Measurements from ENCODE around the gene SERP1.
A peak's percentile ranks its signal among the peaks of the same experiment; 100 is the strongest.

The SERP1 gene

GRCh38 chr3:150520408-150520807 lies 25.9 kb downstream of the SERP1 start:
- no CpG with 5 or more reads among the region's 24 CpGs for WGBS (ENCODE audit: extremely low coverage, insufficient coverage, insufficient read length)
- Histone ChIP-seq H3K18ac (ENCODE audit: low read length) (no peak overlapping the region), H3K9me3 (ENCODE audit: insufficient read depth, low read depth, low read length) (no peaks in the 10 kb centered on the region), H3K79me2 (ENCODE audit: control insufficient read depth, insufficient read depth, low read length, poor library complexity) (no peaks in the 10 kb centered on the region), H3K27ac (ENCODE audit: low read depth, low read length) (no peak overlapping the region), H4K91ac (ENCODE audit: low read depth, low read length) (no peak overlapping the region), H4K8ac (ENCODE audit: low read depth, low read length) (no peak overlapping the region), H3K9ac (ENCODE audit: low read length) (no peak overlapping the region), H3K27me3 (ENCODE audit: insufficient read depth, low read length) (no peaks in the 10 kb centered on the region), H2BK120ac (ENCODE audit: insufficient read depth, low read length, poor library complexity) (no peak overlapping the region), H3K36me3 (ENCODE audit: control insufficient read depth in 1 of 2, insufficient read depth in 2 of 2, low read length in 2 of 2) (peaks cover 0 to 2% of the 10 kb centered on the region in 2 experiments), H2BK12ac (ENCODE audit: low read length) (no peak overlapping the region), H3K4me3 (ENCODE audit: low read depth, low read length) (peak overlapping the region; percentile 26), H3K79me1 (ENCODE audit: low read length) (no peaks in the 10 kb centered on the region), H2BK5ac (ENCODE audit: low read depth, low read length, poor library complexity) (no peak overlapping the region), H3K14ac (ENCODE audit: low read length) (no peak overlapping the region), H2AK5ac (ENCODE audit: low read length) (no peak overlapping the region), H3K4ac (ENCODE audit: low read depth, low read length) (no peak overlapping the region), H4K12ac (ENCODE audit: low read depth, low read length) (no peak overlapping the region), H2AFZ (ENCODE audit: insufficient read depth, low read length, poor library complexity) (no peak overlapping the region), H3K4me1 (ENCODE audit: control insufficient read depth in 1 of 2, insufficient read depth in 2 of 2, low read length in 2 of 2) (no peaks in the 10 kb centered on the region), H3K4me2 (ENCODE audit: low read length) (no peak overlapping the region), H3K23ac (ENCODE audit: low read length) (no peak overlapping the region)
- peak in 1 of 2 donors; percentile 14 for DNase-seq

GRCh38 chr3:150519026-150519425 lies 27.3 kb downstream of the SERP1 start:
- Histone ChIP-seq H3K9me3 (ENCODE audit: insufficient read depth, low read depth, low read length) (no peaks in the 10 kb centered on the region), H3K23ac (ENCODE audit: low read length) (no peak overlapping the region), H3K79me1 (ENCODE audit: low read length) (no peaks in the 10 kb centered on the region), H3K4me1 (ENCODE audit: control insufficient read depth in 1 of 2, insufficient read depth in 2 of 2, low read length in 2 of 2) (no peaks in the 10 kb centered on the region), H3K9ac (ENCODE audit: low read length) (no peak overlapping the region), H4K91ac (ENCODE audit: low read depth, low read length) (no peak overlapping the region), H3K27ac (ENCODE audit: low read depth, low read length) (no peak overlapping the region), H2BK120ac (ENCODE audit: insufficient read depth, low read length, poor library complexity) (no peak overlapping the region), H3K4me3 (ENCODE audit: low read depth, low read length) (no peak overlapping the region), H3K36me3 (ENCODE audit: control insufficient read depth in 1 of 2, insufficient read depth in 2 of 2, low read length in 2 of 2) (peaks cover 0 to 2% of the 10 kb centered on the region in 2 experiments), H4K12ac (ENCODE audit: low read depth, low read length) (no peak overlapping the region), H3K79me2 (ENCODE audit: control insufficient read depth, insufficient read depth, low read length, poor library complexity) (no peaks in the 10 kb centered on the region), H3K4ac (ENCODE audit: low read depth, low read length) (no peak overlapping the region), H2AFZ (ENCODE audit: insufficient read depth, low read length, poor library complexity) (no peak overlapping the region), H3K18ac (ENCODE audit: low read length) (no peak overlapping the region), H3K4me2 (ENCODE audit: low read length) (no peak overlapping the region), H3K27me3 (ENCODE audit: insufficient read depth, low read length) (no peaks in the 10 kb centered on the region), H3K14ac (ENCODE audit: low read length) (no peak overlapping the region), H4K8ac (ENCODE audit: low read depth, low read length) (no peak overlapping the region), H2BK5ac (ENCODE audit: low read depth, low read length, poor library complexity) (no peak overlapping the region), H2AK5ac (ENCODE audit: low read length) (no peak overlapping the region), H2BK12ac (ENCODE audit: low read length) (no peak overlapping the region)
- WGBS (ENCODE audit: extremely low coverage, insufficient coverage, insufficient read length), result no CpG with 5 or more reads among the region's 3 CpGs
- DNase-seq, result no peak

- Histone ChIP-seq H4K91ac (ENCODE audit: low read depth, low read length) (no peak overlapping the region), H3K4me3 (ENCODE audit: low read depth, low read length) (no peak overlapping the region), H3K79me2 (ENCODE audit: control insufficient read depth, insufficient read depth, low read length, poor library complexity) (no peaks in the 10 kb centered on the region), H2AK5ac (ENCODE audit: low read length) (no peak overlapping the region), H3K14ac (ENCODE audit: low read length) (no peak overlapping the region), H3K9ac (ENCODE audit: low read length) (no peak overlapping the region), H2AFZ (ENCODE audit: insufficient read depth, low read length, poor library complexity) (no peak overlapping the region), H3K9me3 (ENCODE audit: insufficient read depth, low read depth, low read length) (no peaks in the 10 kb centered on the region), H3K27ac (ENCODE audit: low read depth, low read length) (no peak overlapping the region), H4K12ac (ENCODE audit: low read depth, low read length) (no peak overlapping the region), H3K36me3 (ENCODE audit: control insufficient read depth in 1 of 2, insufficient read depth in 2 of 2, low read length in 2 of 2) (peaks cover 0 to 2% of the 10 kb centered on the region in 2 experiments), H3K4ac (ENCODE audit: low read depth, low read length) (no peak overlapping the region), H3K4me1 (ENCODE audit: control insufficient read depth in 1 of 2, insufficient read depth in 2 of 2, low read length in 2 of 2) (no peaks in the 10 kb centered on the region), H3K18ac (ENCODE audit: low read length) (no peak overlapping the region), H3K23ac (ENCODE audit: low read length) (no peak overlapping the region), H3K79me1 (ENCODE audit: low read length) (no peaks in the 10 kb centered on the region), H3K4me2 (ENCODE audit: low read length) (no peak overlapping the region), H2BK5ac (ENCODE audit: low read depth, low read length, poor library complexity) (no peak overlapping the region), H2BK120ac (ENCODE audit: insufficient read depth, low read length, poor library complexity) (no peak overlapping the region), H2BK12ac (ENCODE audit: low read length) (no peak overlapping the region), H4K8ac (ENCODE audit: low read depth, low read length) (no peak overlapping the region), H3K27me3 (ENCODE audit: insufficient read depth, low read length) (no peaks in the 10 kb centered on the region)
- peak in 1 of 2 donors; percentile 47 for DNase-seq
- WGBS (ENCODE audit: extremely low coverage, insufficient coverage, insufficient read length), result no CpG with 5 or more reads among the region's 4 CpGs
Measured at GRCh38 chr3:150515210-150515609, 31.1 kb downstream of the SERP1 start.

- no peaks in the 10 kb centered on the region for H3K27me3 ChIP-seq (ENCODE audit: insufficient read depth, low read length)
- no peak overlapping the region for H4K91ac ChIP-seq (ENCODE audit: low read depth, low read length)
- no peak for DNase-seq
- H3K4me3 ChIP-seq (ENCODE audit: low read depth, low read length), result no peak overlapping the region
- no peaks in the 10 kb centered on the region for H3K79me2 ChIP-seq (ENCODE audit: control insufficient read depth, insufficient read depth, low read length, poor library complexity)
- H4K12ac ChIP-seq (ENCODE audit: low read depth, low read length), result no peak overlapping the region
- no peaks in the 10 kb centered on the region for H3K4me1 ChIP-seq (ENCODE audit: control insufficient read depth in 1 of 2, insufficient read depth in 2 of 2, low read length in 2 of 2)
- no peak overlapping the region for H3K4ac ChIP-seq (ENCODE audit: low read depth, low read length)
- no peaks in the 10 kb centered on the region for H3K36me3 ChIP-seq (ENCODE audit: control insufficient read depth in 1 of 2, insufficient read depth in 2 of 2, low read length in 2 of 2)
- no peak overlapping the region for H3K9ac ChIP-seq (ENCODE audit: low read length)
- WGBS (ENCODE audit: extremely low coverage, insufficient coverage, insufficient read length), result no CpG with 5 or more reads among the region's 4 CpGs
- no peak overlapping the region for H2BK120ac ChIP-seq (ENCODE audit: insufficient read depth, low read length, poor library complexity)
- no peak overlapping the region for H2AK5ac ChIP-seq (ENCODE audit: low read length)
- H3K79me1 ChIP-seq (ENCODE audit: low read length), result no peaks in the 10 kb centered on the region
- no peak overlapping the region for H3K4me2 ChIP-seq (ENCODE audit: low read length)
- no peak overlapping the region for H2BK12ac ChIP-seq (ENCODE audit: low read length)
- no peak overlapping the region for H3K23ac ChIP-seq (ENCODE audit: low read length)
- no peak overlapping the region for H3K27ac ChIP-seq (ENCODE audit: low read depth, low read length)
- no peaks in the 10 kb centered on the region for H3K9me3 ChIP-seq (ENCODE audit: insufficient read depth, low read depth, low read length)
- H2AFZ ChIP-seq (ENCODE audit: insufficient read depth, low read length, poor library complexity), result no peak overlapping the region
- H4K8ac ChIP-seq (ENCODE audit: low read depth, low read length), result no peak overlapping the region
- no peak overlapping the region for H3K18ac ChIP-seq (ENCODE audit: low read length)
- H3K14ac ChIP-seq (ENCODE audit: low read length), result no peak overlapping the region
- H2BK5ac ChIP-seq (ENCODE audit: low read depth, low read length, poor library complexity), result no peak overlapping the region
Measured at GRCh38 chr3:150511122-150511821, 35.0 kb downstream of the SERP1 start.
